Mucosa of rectum (tissue), 2 donors: ENCODE measurements around the gene WIPF2.
"Not testable (repeated sequence)": the region's sequence is repeated elsewhere in the genome, so short reads cannot be mapped to it uniquely, and the experiment has no call there.

Source experiments
- H3K27ac ChIP-seq, 2 donors: one replicate each; pipeline ENCODE4 v1.7.0; 2013; ENCODE audit warnings: inconsistent platforms in 2 of 2, low read depth in 2 of 2, low read length in 2 of 2
- H3K27me3 ChIP-seq, 2 donors: one replicate each; pipeline ENCODE4 v1.7.0; 2013; ENCODE audit warnings: low read length in 2 of 2; ENCODE audit not compliant: control insufficient read depth in 2 of 2, insufficient read depth in 2 of 2
- H3K36me3 ChIP-seq, 2 donors: one replicate each; pipeline ENCODE4 v1.7.0; 2013; ENCODE audit warnings: low read length in 2 of 2; ENCODE audit not compliant: control insufficient read depth in 2 of 2, insufficient read depth in 2 of 2
- H3K4me1 ChIP-seq, 2 donors: one replicate each; pipeline ENCODE4 v1.7.0; 2013; ENCODE audit warnings: low read length in 2 of 2, mild to moderate bottlenecking in 1 of 2; ENCODE audit not compliant: control insufficient read depth in 2 of 2, insufficient read depth in 2 of 2
- H3K4me3 ChIP-seq, 2 donors: one replicate each; pipeline ENCODE4 v1.7.0; 2013; ENCODE audit warnings: low read length in 2 of 2
- H3K9ac ChIP-seq, 2 donors: one replicate each; pipeline ENCODE4 v1.7.0; 2013; ENCODE audit warnings: low read length in 2 of 2, low read depth in 1 of 2, mild to moderate bottlenecking in 1 of 2
- H3K9me3 ChIP-seq, 2 donors: one replicate each; pipeline ENCODE4 v1.7.0; 2013; ENCODE audit warnings: low read length in 2 of 2; ENCODE audit not compliant: control insufficient read depth in 2 of 2
- donor health status: healthy.
- donor health status: Normal muscosa, but diverticular disease.

The WIPF2 gene

GRCh38 chr17:40290629-40291280 lies 71.7 kb downstream of the WIPF2 start:
- H3K4me1 ChIP-seq = peaks cover 5 to 6% of the 10 kb centered on the region in 2 donors
- H3K9ac ChIP-seq = no peak overlapping the region
- H3K36me3 ChIP-seq = peaks cover 0 to 7% of the 10 kb centered on the region in 2 donors
- H3K27me3 ChIP-seq = no peaks in the 10 kb centered on the region
- H3K4me3 ChIP-seq = no peak overlapping the region
- H3K27ac ChIP-seq = no peak overlapping the region
- no peaks in the 10 kb centered on the region for H3K9me3 ChIP-seq

GRCh38 chr17:40291281-40291664 lies 72.2 kb downstream of the WIPF2 start:
- H3K9me3 ChIP-seq = no peaks in the 10 kb centered on the region
- H3K27ac ChIP-seq = no peak overlapping the region
- peaks cover 5 to 6% of the 10 kb centered on the region in 2 donors for H3K4me1 ChIP-seq
- H3K9ac ChIP-seq = no peak overlapping the region
- H3K4me3 ChIP-seq = no peak overlapping the region
- no peaks in the 10 kb centered on the region for H3K27me3 ChIP-seq
- H3K36me3 ChIP-seq = peaks cover 0 to 12% of the 10 kb centered on the region in 2 donors

- Histone ChIP-seq H3K4me1 (no peaks in the 10 kb centered on the region), H3K27ac (no peak overlapping the region), H3K9me3 (no peaks in the 10 kb centered on the region), H3K36me3 (peaks cover 0 to 14% of the 10 kb centered on the region in 2 donors), H3K27me3 (no peaks in the 10 kb centered on the region), H3K4me3 (no peak overlapping the region), H3K9ac (no peak overlapping the region)
Measured at GRCh38 chr17:40293363-40293762, 74.3 kb downstream of the WIPF2 start.

- no peak overlapping the region for H3K27ac ChIP-seq
- H3K4me1 ChIP-seq = no peaks in the 10 kb centered on the region
- H3K36me3 ChIP-seq = peaks cover 0 to 14% of the 10 kb centered on the region in 2 donors
- no peak overlapping the region for H3K4me3 ChIP-seq
- no peaks in the 10 kb centered on the region for H3K27me3 ChIP-seq
- no peak overlapping the region for H3K9ac ChIP-seq
- no peaks in the 10 kb centered on the region for H3K9me3 ChIP-seq
Measured at GRCh38 chr17:40295488-40296436, 76.7 kb downstream of the WIPF2 start.

- no peak overlapping the region for H3K9ac ChIP-seq
- H3K4me1 ChIP-seq = no peaks in the 10 kb centered on the region
- H3K9me3 ChIP-seq = no peaks in the 10 kb centered on the region
- H3K4me3 ChIP-seq = no peak overlapping the region
- no peaks in the 10 kb centered on the region for H3K27me3 ChIP-seq
- H3K36me3 ChIP-seq = peaks cover 0 to 14% of the 10 kb centered on the region in 2 donors
- H3K27ac ChIP-seq = no peak overlapping the region
Measured at GRCh38 chr17:40297511-40297910, 78.4 kb downstream of the WIPF2 start.

GRCh38 chr17:40298726-40299125 lies 79.6 kb downstream of the WIPF2 start:
- Histone ChIP-seq H3K4me3 (no peak overlapping the region), H3K9ac (no peak overlapping the region), H3K36me3 (peaks cover 0 to 14% of the 10 kb centered on the region in 2 donors), H3K27me3 (no peaks in the 10 kb centered on the region), H3K4me1 (peaks cover 0 to 3% of the 10 kb centered on the region in 2 donors), H3K27ac (no peak overlapping the region), H3K9me3 (no peaks in the 10 kb centered on the region)

GRCh38 chr17:40299159-40299757 lies 80.2 kb downstream of the WIPF2 start:
- peaks cover 0 to 12% of the 10 kb centered on the region in 2 donors for H3K36me3 ChIP-seq
- H3K9ac ChIP-seq, H3K9me3 ChIP-seq, H3K4me1 ChIP-seq, H3K27me3 ChIP-seq, H3K4me3 ChIP-seq, H3K27ac ChIP-seq: not testable (repeated sequence)

- Histone ChIP-seq H3K4me3 (no peak overlapping the region), H3K4me1 (peaks cover 2 to 9% of the 10 kb centered on the region in 2 donors), H3K27me3 (no peaks in the 10 kb centered on the region), H3K36me3 (peaks cover 0 to 2% of the 10 kb centered on the region in 2 donors), H3K27ac (no peak overlapping the region), H3K9me3 (no peaks in the 10 kb centered on the region), H3K9ac (no peak overlapping the region)
Measured at GRCh38 chr17:40301315-40301714, 82.2 kb downstream of the WIPF2 start.

- no peaks in the 10 kb centered on the region for H3K36me3 ChIP-seq
- no peaks in the 10 kb centered on the region for H3K9me3 ChIP-seq
- no peak overlapping the region for H3K4me3 ChIP-seq
- H3K27ac ChIP-seq = no peak overlapping the region
- peaks cover 20 to 27% of the 10 kb centered on the region in 2 donors for H3K4me1 ChIP-seq
- H3K27me3 ChIP-seq = no peaks in the 10 kb centered on the region
- H3K9ac ChIP-seq = no peak overlapping the region
Measured at GRCh38 chr17:40303009-40303657, 84.0 kb downstream of the WIPF2 start.
